ENCODE results near the gene COX19. TPM values are rescaled to one million over a fixed set of nuclear protein-coding genes. Genes with fewer than 3 reads are reported as not detected.
A peak's percentile ranks its signal among the peaks of the same experiment; 100 is the strongest.

COX19 gene
- total RNA-seq, 1 experiment from 2014 or later = 14.4 TPM

GRCh38 chr7:945556-946255 lies 29.6 kb downstream of the COX19 start:
- POLR2A ChIA-PET = no interaction called here
- no peaks in the 10 kb centered on the region for H3K36me3 ChIP-seq (ENCODE audit: control insufficient read depth, insufficient read depth, low read length)
- H3K9me3 ChIP-seq (ENCODE audit: control insufficient read depth, insufficient read depth, low read depth, low read length) = peaks cover 4% of the 10 kb centered on the region; the same call in 1 of the 2 replicates
- intact Hi-C loops (cut with micrococcal nuclease; ENCODE audit: unreplicated experiment) (no loop called here), in situ Hi-C loops (cut with HindIII; ENCODE audit: low pct_unique_long_range_greater_than_20kb, low sequenced_read_pairs) (no loop called here)
- H3K27ac ChIP-seq (ENCODE audit: low read length) = no peak overlapping the region
- TF ChIP-seq TCF7L2 (IDR thresholded peaks at IDR 0.05; ENCODE audit: low read depth, low read length) (no peak), POLR2AphosphoS5 (IDR thresholded peaks at IDR 0.05; ENCODE audit: low read depth, low read length) (no peak), REST (IDR thresholded peaks at IDR 0.05; ENCODE audit: insufficient read depth in 1 of 2, low read depth in 2 of 2, low read length in 1 of 2) (no peak), SIN3A (IDR thresholded peaks at IDR 0.05; ENCODE audit: borderline replicate concordance, insufficient read depth, low read depth, low read length) (no peak), CTCF (IDR thresholded peaks at IDR 0.05) (no peak)
- H3K4me3 ChIP-seq (ENCODE audit: low read depth in 2 of 2, low read length in 2 of 2) = no peak overlapping the region
- ATAC-seq = peak; percentile 65
- peaks cover 12% of the 10 kb centered on the region for H3K27me3 ChIP-seq (ENCODE audit: control insufficient read depth, insufficient read depth, low read length)
- DNase-seq (ENCODE audit: low read depth, low spot score) = no peak
- no TSS peak for BruUV-seq (replicated peaks)
- H3K4me1 ChIP-seq (ENCODE audit: control insufficient read depth, insufficient read depth, low read length) = peaks cover 7% of the 10 kb centered on the region; the same call in 1 of the 2 replicates
- CTCF ChIA-PET = no interaction called here

GRCh38 chr7:945147-945555 lies 30.2 kb downstream of the COX19 start:
- no TSS peak for BruUV-seq (replicated peaks)
- DNase-seq (ENCODE audit: low read depth, low spot score) (no peak), ATAC-seq (peak; percentile 53)
- ChIA-PET CTCF (no interaction called here), POLR2A (no interaction called here)
- intact Hi-C loops (cut with micrococcal nuclease; ENCODE audit: unreplicated experiment) (no loop called here), in situ Hi-C loops (cut with HindIII; ENCODE audit: low pct_unique_long_range_greater_than_20kb, low sequenced_read_pairs) (no loop called here)
- TF ChIP-seq POLR2AphosphoS5 (IDR thresholded peaks at IDR 0.05; ENCODE audit: low read depth, low read length) (no peak), SIN3A (IDR thresholded peaks at IDR 0.05; ENCODE audit: borderline replicate concordance, insufficient read depth, low read depth, low read length) (no peak), REST (IDR thresholded peaks at IDR 0.05; ENCODE audit: insufficient read depth in 1 of 2, low read depth in 2 of 2, low read length in 1 of 2) (no peak), CTCF (IDR thresholded peaks at IDR 0.05) (no peak), TCF7L2 (IDR thresholded peaks at IDR 0.05; ENCODE audit: low read depth, low read length) (no peak)
- H3K4me3 ChIP-seq (ENCODE audit: low read depth in 2 of 2, low read length in 2 of 2) = no peak overlapping the region
- H3K27ac ChIP-seq (ENCODE audit: low read length) = no peak overlapping the region
- no peaks in the 10 kb centered on the region for H3K36me3 ChIP-seq (ENCODE audit: control insufficient read depth, insufficient read depth, low read length)
- H3K27me3 ChIP-seq (ENCODE audit: control insufficient read depth, insufficient read depth, low read length) = peaks cover 15% of the 10 kb centered on the region
- H3K4me1 ChIP-seq (ENCODE audit: control insufficient read depth, insufficient read depth, low read length) = peaks cover 7% of the 10 kb centered on the region; the same call in 1 of the 2 replicates
- peaks cover 9% of the 10 kb centered on the region; the same call in 1 of the 2 replicates for H3K9me3 ChIP-seq (ENCODE audit: control insufficient read depth, insufficient read depth, low read depth, low read length)

Measured in Panc1 (cell line).